Fibroblast of the aortic adventitia (primary cell): ENCODE measurements around the gene NUP54. TPM values are rescaled to one million over a fixed set of nuclear protein-coding genes. Genes with fewer than 3 reads are reported as not detected.

Source experiments
- DNase-seq: peaks from one replicate; pipeline ENCODE4 v3.0.0-alpha.2; 2010; ENCODE audit warnings: low read depth
- H3K4me3 ChIP-seq: 2 replicates; pipeline ENCODE4 v1.5.1; 2011; ENCODE audit warnings: low read depth, mild to moderate bottlenecking, control low read depth, low read length, moderate library complexity
- CTCF ChIP-seq: IDR thresholded peaks from 2 replicates; pipeline ENCODE4 v1.5.1; 2011; ENCODE audit warnings: mild to moderate bottlenecking, low read length, control low read depth, inconsistent platforms; ENCODE audit not compliant: insufficient read depth
- total RNA-seq: library from RNA; depleted of rRNA; stranded (reverse); fragments of >200 nt; gene quantifications from 2 replicates; pipeline ENCODE4 v1.2.3, GENCODE V29; 2012; ENCODE audit warnings: low replicate concordance

NUP54 gene
- total RNA-seq, 1 donor, result 64.4 TPM

GRCh38 chr4:76177709-76178108, 29.5 kb upstream of the NUP54 start:
- no peak for TF ChIP-seq CTCF
- no peak overlapping the region for H3K4me3 ChIP-seq
- peak; percentile 20 for DNase-seq

- H3K4me3 ChIP-seq, result no peak overlapping the region
- DNase-seq, result no peak
- no peak for TF ChIP-seq CTCF
These were observed 27.1 kb upstream of the NUP54 start for GRCh38 chr4:76175336-76175735.

- H3K4me3 ChIP-seq, result no peak overlapping the region
- no peak for TF ChIP-seq CTCF
- no peak for DNase-seq
These were observed 26.0 kb upstream of the NUP54 start for GRCh38 chr4:76174216-76174615.

GRCh38 chr4:76168688-76169087, 20.5 kb upstream of the NUP54 start:
- DNase-seq, result no peak
- TF ChIP-seq CTCF, result no peak
- no peak overlapping the region for H3K4me3 ChIP-seq

GRCh38 chr4:76166480-76166879, 18.3 kb upstream of the NUP54 start:
- no peak overlapping the region for H3K4me3 ChIP-seq
- no peak for TF ChIP-seq CTCF
- DNase-seq, result no peak

- no peak overlapping the region for H3K4me3 ChIP-seq
- DNase-seq, result no peak
- TF ChIP-seq CTCF, result no peak
These were observed 12.2 kb upstream of the NUP54 start for GRCh38 chr4:76160355-76160754.

GRCh38 chr4:76156635-76157034, 8.4 kb upstream of the NUP54 start:
- no peak overlapping the region for H3K4me3 ChIP-seq
- no peak for DNase-seq
- no peak for TF ChIP-seq CTCF
